Endodermal cell (in vitro differentiated cells): Measurements from ENCODE around the gene SPIN1. TPM values are rescaled to one million over a fixed set of nuclear protein-coding genes. Genes with fewer than 3 reads are reported as not detected.
"Not testable (repeated sequence)": the region's sequence is repeated elsewhere in the genome, so short reads cannot be mapped to it uniquely, and the experiment has no call there.

Experiments
- DNase-seq: peaks from one replicate; pipeline ENCODE4 v3.0.0-alpha.2; 2017
- H3K27ac ChIP-seq: 2 replicates; pipeline ENCODE4 v1.5.1; 2013; ENCODE audit warnings: mild to moderate bottlenecking, low read depth, low read length, moderate library complexity
- H3K27me3 ChIP-seq: 2 replicates; pipeline ENCODE4 v1.6.1; 2013; ENCODE audit warnings: mild to moderate bottlenecking, low read length, moderate library complexity; ENCODE audit not compliant: insufficient read depth, control insufficient read depth, poor library complexity, severe bottlenecking
- H3K36me3 ChIP-seq: 2 replicates; pipeline ENCODE4 v1.7.0; 2013; ENCODE audit warnings: mild to moderate bottlenecking, low read length, moderate library complexity; ENCODE audit not compliant: control insufficient read depth, insufficient read depth
- H3K4me1 ChIP-seq: one replicate; pipeline ENCODE4 v1.7.0; 2013; ENCODE audit warnings: low read length; ENCODE audit not compliant: control insufficient read depth, insufficient read depth
- H3K4me3 ChIP-seq: 2 replicates; pipeline ENCODE4 v1.5.1; 2013; ENCODE audit warnings: mild to moderate bottlenecking, low read length, moderate library complexity
- H3K9ac ChIP-seq: 2 replicates; pipeline ENCODE4 v1.6.1; 2013; ENCODE audit warnings: mild to moderate bottlenecking, low read length, moderate library complexity; ENCODE audit not compliant: poor library complexity, severe bottlenecking; ENCODE audit errors: extremely low read depth
- H3K9me3 ChIP-seq: 2 replicates; pipeline ENCODE4 v1.6.1; 2013; ENCODE audit warnings: mild to moderate bottlenecking, low read length, moderate library complexity; ENCODE audit not compliant: control insufficient read depth
- H3K27ac Mint-ChIP-seq: 2 replicates; pipeline ENCODE4 v1.8.0; 2020; ENCODE audit warnings: mixed read lengths
- H3K27me3 Mint-ChIP-seq: 2 replicates; pipeline ENCODE4 v1.8.0; 2021; ENCODE audit warnings: mild to moderate bottlenecking, mixed read lengths; ENCODE audit not compliant: insufficient read depth
- H3K36me3 Mint-ChIP-seq: 2 replicates; pipeline ENCODE4 v1.8.0; 2020; ENCODE audit warnings: low read depth, mixed read lengths
- H3K4me1 Mint-ChIP-seq: 2 replicates; pipeline ENCODE4 v1.8.0; 2020; ENCODE audit warnings: mixed read lengths
- H3K4me3 Mint-ChIP-seq: 2 replicates; pipeline ENCODE4 v1.8.0; 2020; ENCODE audit warnings: mild to moderate bottlenecking, moderate library complexity, mixed read lengths
- H3K9me3 Mint-ChIP-seq: 2 replicates; pipeline ENCODE4 v1.8.0; 2020; ENCODE audit warnings: mild to moderate bottlenecking, mixed read lengths
- WGBS, 2 experiments: methylation state at CpG; one replicate each; pipeline versions ENCODE4 v1.1.5 to v1.1.7; 2013; ENCODE audit warnings: missing lambda C conversion rate in 2 of 2, mixed read lengths in 1 of 2; ENCODE audit not compliant: insufficient coverage in 1 of 2, insufficient read length in 1 of 2; 5-methylcytosine and 5-hydroxymethylcytosine counted together
- total RNA-seq, 2 donors: library from RNA; stranded (reverse); fragmentation: NEBNext Ultra II Directional in 1 of 2; extraction: Animal tissue kit (Norgen Biotek cat#: 25700) in 1 of 2; gene quantifications; 2 replicates in 1 of 2; 3 replicates in 1 of 2; pipeline ENCODE4 v1.2.1, GENCODE V29; 2021
- TF ChIP-seq, protein P1 (sequence below): fragments of 200-600 bp; sonication (generic); conservative IDR thresholded peaks from 2 replicates; pipeline ENCODE4 v1.5.0; 2021; ENCODE audit warnings: antibody characterized with exemption, mild to moderate bottlenecking

SPIN1 gene
- total RNA-seq, 2 donors from 2014 or later = 117 to 129 TPM

DNA sequence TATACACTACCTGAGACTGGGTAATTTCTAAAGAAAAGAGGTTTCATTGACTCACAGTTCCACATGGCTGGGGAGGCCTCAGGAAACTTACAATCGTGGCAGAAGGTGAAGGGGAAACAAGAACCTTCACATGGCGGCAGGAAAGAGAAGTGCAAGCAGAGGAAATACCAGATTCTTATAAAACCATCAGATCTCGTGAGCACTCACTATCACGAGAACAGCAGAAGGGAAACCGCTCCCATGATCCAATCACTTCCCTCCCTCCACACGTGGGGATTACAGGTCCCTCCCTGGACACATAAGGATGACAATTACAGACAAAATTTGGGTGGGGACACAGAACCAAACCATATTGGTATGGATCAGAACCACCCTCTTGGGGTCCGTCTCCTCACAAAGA is 44.2 kb upstream of the SPIN1 start:
- no peaks in the 10 kb centered on the region for H3K36me3 ChIP-seq
- Mint-ChIP-seq H3K4me1 (no peaks in the 10 kb centered on the region), H3K4me3 (no peak overlapping the region), H3K27ac (no peak overlapping the region), H3K9me3 (no peaks in the 10 kb centered on the region), H3K36me3 (no peaks in the 10 kb centered on the region), H3K27me3 (no peaks in the 10 kb centered on the region)
- WGBS, 2 experiments = 91 to 93% methylated on average over 6 to 7 of the region's 7 CpGs
- DNase-seq = no peak
- no peak overlapping the region for H3K27ac ChIP-seq
- H3K9ac ChIP-seq = no peak overlapping the region
- TF ChIP-seq, protein P1, sequence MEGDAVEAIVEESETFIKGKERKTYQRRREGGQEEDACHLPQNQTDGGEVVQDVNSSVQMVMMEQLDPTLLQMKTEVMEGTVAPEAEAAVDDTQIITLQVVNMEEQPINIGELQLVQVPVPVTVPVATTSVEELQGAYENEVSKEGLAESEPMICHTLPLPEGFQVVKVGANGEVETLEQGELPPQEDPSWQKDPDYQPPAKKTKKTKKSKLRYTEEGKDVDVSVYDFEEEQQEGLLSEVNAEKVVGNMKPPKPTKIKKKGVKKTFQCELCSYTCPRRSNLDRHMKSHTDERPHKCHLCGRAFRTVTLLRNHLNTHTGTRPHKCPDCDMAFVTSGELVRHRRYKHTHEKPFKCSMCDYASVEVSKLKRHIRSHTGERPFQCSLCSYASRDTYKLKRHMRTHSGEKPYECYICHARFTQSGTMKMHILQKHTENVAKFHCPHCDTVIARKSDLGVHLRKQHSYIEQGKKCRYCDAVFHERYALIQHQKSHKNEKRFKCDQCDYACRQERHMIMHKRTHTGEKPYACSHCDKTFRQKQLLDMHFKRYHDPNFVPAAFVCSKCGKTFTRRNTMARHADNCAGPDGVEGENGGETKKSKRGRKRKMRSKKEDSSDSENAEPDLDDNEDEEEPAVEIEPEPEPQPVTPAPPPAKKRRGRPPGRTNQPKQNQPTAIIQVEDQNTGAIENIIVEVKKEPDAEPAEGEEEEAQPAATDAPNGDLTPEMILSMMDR = no peak
- H3K27me3 ChIP-seq = no peaks in the 10 kb centered on the region
- H3K4me1 ChIP-seq = no peaks in the 10 kb centered on the region
- no peak overlapping the region for H3K4me3 ChIP-seq
- no peaks in the 10 kb centered on the region for H3K9me3 ChIP-seq

DNA sequence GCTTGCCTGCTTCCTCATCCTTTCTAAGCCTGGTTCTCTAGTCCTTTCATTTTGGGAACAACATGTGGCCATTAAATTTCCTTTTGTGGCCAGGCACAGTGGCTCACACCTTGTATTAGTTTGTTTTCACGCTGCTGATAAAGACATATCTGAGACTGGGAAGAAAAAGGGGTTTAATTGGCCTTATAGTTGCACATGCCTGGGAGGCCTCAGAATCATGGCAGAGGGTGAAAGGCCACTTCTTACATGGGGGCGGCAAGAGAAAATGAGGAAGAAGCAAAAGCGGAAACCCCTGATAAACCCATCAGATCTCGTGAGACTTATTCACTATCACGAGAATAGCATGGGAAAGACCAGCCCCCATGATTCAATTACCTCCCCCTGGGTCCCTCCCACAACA is 37.9 kb upstream of the SPIN1 start:
- H3K4me1 Mint-ChIP-seq, H3K27me3 Mint-ChIP-seq, H3K27me3 ChIP-seq, H3K9ac ChIP-seq, H3K36me3 ChIP-seq, H3K27ac ChIP-seq, H3K4me1 ChIP-seq, H3K27ac Mint-ChIP-seq, H3K9me3 ChIP-seq, H3K4me3 ChIP-seq, DNase-seq, H3K4me3 Mint-ChIP-seq, H3K36me3 Mint-ChIP-seq: not testable (repeated sequence)
- peaks cover 15% of the 10 kb centered on the region for H3K9me3 Mint-ChIP-seq
- WGBS, 2 experiments = 89 to 100% methylated on average over 1 to 3 of the region's 5 CpGs

DNA sequence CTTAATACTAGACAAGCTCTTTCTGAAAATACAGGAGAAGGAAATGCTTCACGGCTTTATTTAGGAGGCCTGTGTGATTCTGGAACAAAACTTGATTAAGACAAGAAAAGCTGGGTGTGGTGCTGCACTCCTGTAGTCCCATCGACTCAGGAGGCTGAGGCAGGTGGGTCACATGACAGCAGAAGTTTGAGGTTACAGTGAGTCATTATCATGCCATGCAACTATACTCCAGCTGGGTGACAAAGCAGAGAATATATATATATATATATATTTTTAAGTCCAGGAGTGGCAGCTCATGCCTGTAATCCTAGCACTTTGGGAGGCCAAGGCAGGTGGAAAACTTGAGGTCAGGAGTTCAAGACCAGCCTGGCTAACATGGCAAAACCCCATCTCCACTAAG is 33.1 kb upstream of the SPIN1 start:
- H3K27ac ChIP-seq = no peak overlapping the region
- H3K4me1 Mint-ChIP-seq = no peaks in the 10 kb centered on the region
- peaks cover 4% of the 10 kb centered on the region for H3K36me3 Mint-ChIP-seq
- H3K27ac Mint-ChIP-seq = no peak overlapping the region
- TF ChIP-seq, protein P1 = no peak
- no peak overlapping the region for H3K9ac ChIP-seq
- no peaks in the 10 kb centered on the region for H3K9me3 ChIP-seq
- no peak overlapping the region for H3K4me3 Mint-ChIP-seq
- WGBS, 2 experiments = 90% methylated on average over 2 of the region's 2 CpGs; no CpG with 5 or more reads in 1 of the 2 experiments
- H3K9me3 Mint-ChIP-seq = peaks cover 26% of the 10 kb centered on the region
- no peak for DNase-seq
- H3K27me3 ChIP-seq = no peaks in the 10 kb centered on the region
- no peaks in the 10 kb centered on the region for H3K4me1 ChIP-seq
- H3K27me3 Mint-ChIP-seq = no peaks in the 10 kb centered on the region
- no peaks in the 10 kb centered on the region for H3K36me3 ChIP-seq
- H3K4me3 ChIP-seq = no peak overlapping the region

DNA sequence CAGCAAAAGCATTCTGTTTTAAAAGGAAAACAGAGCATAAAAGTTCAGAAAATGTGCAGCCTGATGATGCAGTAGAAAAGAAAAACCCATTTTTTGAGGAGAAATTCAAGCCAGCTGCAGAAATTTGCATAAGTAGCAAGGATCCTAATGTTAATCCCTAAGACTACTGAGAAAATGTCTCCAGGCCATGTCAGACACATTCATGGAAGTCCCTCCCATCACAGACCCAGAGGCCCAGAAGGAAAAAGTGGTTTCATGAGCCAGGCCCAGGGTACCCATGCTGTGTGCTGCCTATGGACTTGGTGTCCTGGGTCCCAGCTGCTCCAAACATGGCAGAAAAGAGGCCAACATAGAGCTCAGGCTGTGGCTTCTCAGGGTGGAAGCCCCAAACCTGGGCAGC is 31.0 kb upstream of the SPIN1 start:
- not testable (repeated sequence) for H3K4me3 Mint-ChIP-seq, H3K4me1 Mint-ChIP-seq, H3K9me3 ChIP-seq, H3K4me1 ChIP-seq, H3K27me3 Mint-ChIP-seq, H3K36me3 Mint-ChIP-seq, H3K27ac ChIP-seq, H3K4me3 ChIP-seq, H3K27ac Mint-ChIP-seq, H3K27me3 ChIP-seq, H3K36me3 ChIP-seq, H3K9ac ChIP-seq, DNase-seq
- H3K9me3 Mint-ChIP-seq = peaks cover 26% of the 10 kb centered on the region
